IMR-90 (cell line): ENCODE results near the gene TMEFF1. TPM values are rescaled to one million over a fixed set of nuclear protein-coding genes. Genes with fewer than 3 reads are reported as not detected.
A peak's percentile ranks its signal among the peaks of the same experiment; 100 is the strongest.

Experiments used
- ATAC-seq: fragments of 200-7000 bp; cut with Tn5 transposase; 2 replicates; pipeline ENCODE4 v1.9.1; 2020; ENCODE audit warnings: low read depth, mild to moderate bottlenecking, moderate library complexity
- BruUV-seq: library from RNA; stranded (reverse); fragments of 400-500 nt; replicated peaks from 2 replicates; lab custom pipeline; 2021; lab: Mats Ljungman, UMichigan
- CTCF ChIA-PET: fragments of 300-600 bp; formaldehyde crosslinking; extraction: SDS; loops from one replicate; lab custom pipeline; 2021; ENCODE audit warnings: antibody characterized with exemption; lab: Yijun Ruan, JAX
- POLR2A ChIA-PET: fragments of 300-600 bp; sonication (Branson Sonifier 250); formaldehyde crosslinking; loops from one replicate; lab custom pipeline; 2022; ENCODE audit warnings: antibody characterized with exemption; ENCODE audit not compliant: unreplicated experiment; lab: Charles Lee
- DNase-seq: peaks from one replicate; pipeline ENCODE4 v3.0.0; 2013
- H2AFZ ChIP-seq: replicated peaks from 2 replicates; pipeline ENCODE3; 2013; ENCODE audit warnings: low read length, mild to moderate bottlenecking; ENCODE audit not compliant: poor library complexity
- H2AK5ac ChIP-seq: 2 replicates; pipeline ENCODE4 v1.6.1; 2013; ENCODE audit warnings: low read depth, low read length, inconsistent platforms
- H2AK9ac ChIP-seq: replicated peaks from 2 replicates; pipeline ENCODE3; 2013; ENCODE audit warnings: mild to moderate bottlenecking, low read depth, low read length, moderate library complexity; ENCODE audit not compliant: poor library complexity
- H2BK120ac ChIP-seq: 2 replicates; pipeline ENCODE4 v1.6.1; 2013; ENCODE audit warnings: low read depth, low read length, inconsistent platforms
- H2BK15ac ChIP-seq: 3 replicates; pipeline ENCODE4 v1.6.1; 2013; ENCODE audit warnings: low read depth, low read length, inconsistent platforms
- H2BK20ac ChIP-seq: 2 replicates; pipeline ENCODE4 v1.6.1; 2013; ENCODE audit warnings: low read depth, mild to moderate bottlenecking, inconsistent platforms, low read length, moderate library complexity
- H2BK5ac ChIP-seq: 2 replicates; pipeline ENCODE4 v1.6.1; 2013; ENCODE audit warnings: mild to moderate bottlenecking, low read depth, low read length, inconsistent platforms; ENCODE audit not compliant: poor library complexity, severe bottlenecking
- H3K14ac ChIP-seq: replicated peaks from 2 replicates; pipeline ENCODE4 v1.6.1; 2013; ENCODE audit warnings: low read depth, low read length, inconsistent platforms
- H3K18ac ChIP-seq: 2 replicates; pipeline ENCODE4 v1.6.1; 2013; ENCODE audit warnings: low read depth, low read length, control low read depth
- H3K23ac ChIP-seq: 2 replicates; pipeline ENCODE4 v1.6.1; 2013; ENCODE audit warnings: low read depth, low read length, inconsistent platforms
- H3K27ac ChIP-seq: 2 replicates; pipeline ENCODE4 v1.5.1; 2013; ENCODE audit warnings: mild to moderate bottlenecking, control low read depth, low read length; ENCODE audit not compliant: insufficient read depth
- H3K27me3 ChIP-seq: 2 replicates; pipeline ENCODE4 v1.6.1; 2013; ENCODE audit warnings: low read length; ENCODE audit not compliant: control insufficient read depth, insufficient read depth
- H3K36me3 ChIP-seq: 2 replicates; pipeline ENCODE4 v1.6.1; 2013; ENCODE audit warnings: low read length, mixed read lengths; ENCODE audit not compliant: control insufficient read depth, insufficient read depth
- H3K4ac ChIP-seq: 2 replicates; pipeline ENCODE4 v1.6.1; 2013; ENCODE audit warnings: low read depth, low read length, inconsistent platforms
- H3K4me1 ChIP-seq: 2 replicates; pipeline ENCODE4 v1.6.1; 2013; ENCODE audit warnings: low read length, mixed read lengths; ENCODE audit not compliant: control insufficient read depth, insufficient read depth
- H3K4me2 ChIP-seq: 2 replicates; pipeline ENCODE4 v1.6.1; 2013; ENCODE audit warnings: low read depth, mild to moderate bottlenecking, control low read depth, low read length, moderate library complexity
- H3K4me3 ChIP-seq: 2 replicates; pipeline ENCODE4 v1.5.1; 2013; ENCODE audit warnings: low read depth, mild to moderate bottlenecking, control low read depth, low read length, moderate library complexity; ENCODE audit not compliant: insufficient read depth
- H3K56ac ChIP-seq: 2 replicates; pipeline ENCODE4 v1.6.1; 2013; ENCODE audit warnings: low read length, inconsistent platforms; ENCODE audit not compliant: insufficient read depth; ENCODE audit errors: extremely low read depth
- H3K79me1 ChIP-seq, 2 experiments: 2 replicates each; pipeline ENCODE4 v1.6.1; 2013; ENCODE audit warnings: low read length in 2 of 2, inconsistent platforms in 1 of 2, low read depth in 1 of 2
- H3K9ac ChIP-seq: 2 replicates; pipeline ENCODE4 v1.6.1; 2013; ENCODE audit warnings: low read depth, low read length, control low read depth
- H3K9me1 ChIP-seq: 2 replicates; pipeline ENCODE4 v1.6.1; 2013; ENCODE audit warnings: low read length, inconsistent platforms; ENCODE audit not compliant: insufficient read depth
- H3K9me3 ChIP-seq: 2 replicates; pipeline ENCODE4 v1.6.1; 2013; ENCODE audit warnings: low read length; ENCODE audit not compliant: control insufficient read depth, insufficient read depth
- H4K20me1 ChIP-seq: 2 replicates; pipeline ENCODE4 v1.6.1; 2013; ENCODE audit warnings: low read length, inconsistent platforms; ENCODE audit not compliant: insufficient read depth
- H4K5ac ChIP-seq: 2 replicates; pipeline ENCODE4 v1.6.1; 2013; ENCODE audit warnings: mild to moderate bottlenecking, low read depth, low read length, control low read depth
- H4K8ac ChIP-seq, 2 experiments: 2 replicates each; pipeline ENCODE4 v1.6.1; 2013; ENCODE audit warnings: low read depth in 2 of 2, low read length in 2 of 2, control low read depth in 1 of 2, inconsistent platforms in 1 of 2
- H4K91ac ChIP-seq: 2 replicates; pipeline ENCODE4 v1.6.1; 2013; ENCODE audit warnings: low read depth, low read length, inconsistent platforms; ENCODE audit not compliant: insufficient read depth
- BHLHE40 ChIP-seq: fragments of 150-350 bp; IDR thresholded peaks from 2 replicates; pipeline ENCODE4 v1.6.1; 2016; ENCODE audit warnings: mild to moderate bottlenecking, low read depth, low read length
- CEBPB ChIP-seq: IDR thresholded peaks from 2 replicates; pipeline ENCODE4 v1.6.1; 2012; ENCODE audit warnings: low read depth, low read length, improper control_type of control experiment
- CHD1 ChIP-seq: IDR thresholded peaks from 2 replicates; pipeline ENCODE4 v1.6.1; 2012; ENCODE audit warnings: low read depth, low read length, improper control_type of control experiment
- FOS ChIP-seq: fragments of 150-350 bp; IDR thresholded peaks from 2 replicates; pipeline ENCODE4 v1.6.1; 2016; ENCODE audit warnings: low read depth, low read length
- MAFK ChIP-seq: IDR thresholded peaks from 2 replicates; pipeline ENCODE4 v1.6.1; 2012; ENCODE audit warnings: low read depth, low read length, improper control_type of control experiment
- MAZ ChIP-seq: IDR thresholded peaks from 2 replicates; pipeline ENCODE4 v1.6.1; 2012; ENCODE audit warnings: low read depth, mild to moderate bottlenecking, low read length, improper control_type of control experiment, moderate library complexity, borderline replicate concordance
- MXI1 ChIP-seq: IDR thresholded peaks from 2 replicates; pipeline ENCODE4 v1.6.1; 2012; ENCODE audit warnings: low read depth, mild to moderate bottlenecking, low read length, moderate library complexity, borderline replicate concordance
- NFE2L2 ChIP-seq: fragments of 150-350 bp; IDR thresholded peaks from 2 replicates; pipeline ENCODE4 v1.6.1; 2016; ENCODE audit warnings: low read depth, mild to moderate bottlenecking, low read length
- POLR2A ChIP-seq: IDR thresholded peaks from 2 replicates; pipeline ENCODE4 v1.6.1; 2012; ENCODE audit warnings: mild to moderate bottlenecking, low read depth, low read length
- RAD21 ChIP-seq: IDR thresholded peaks from 2 replicates; pipeline ENCODE4 v1.6.1; 2012; ENCODE audit warnings: low read length, improper control_type of control experiment
- RCOR1 ChIP-seq: IDR thresholded peaks from 2 replicates; pipeline ENCODE4 v1.6.1; 2012; ENCODE audit warnings: mild to moderate bottlenecking, low read length, improper control_type of control experiment; ENCODE audit not compliant: insufficient replicate concordance
- RFX5 ChIP-seq: IDR thresholded peaks from 2 replicates; pipeline ENCODE4 v1.8.0; 2012; ENCODE audit warnings: low read depth, mild to moderate bottlenecking, low read length, moderate library complexity
- SMC3 ChIP-seq: fragments of 150-350 bp; IDR thresholded peaks from 2 replicates; pipeline ENCODE4 v1.6.1; 2016; ENCODE audit warnings: low read depth, mild to moderate bottlenecking, antibody characterized with exemption, low read length, moderate library complexity
- WGBS, 2 experiments: methylation state at CpG; one replicate each; pipeline versions ENCODE4 v1.1.5 to v1.1.7; 2013; ENCODE audit warnings: missing lambda C conversion rate in 2 of 2; ENCODE audit not compliant: insufficient read length in 1 of 2; ENCODE audit errors: extremely low coverage in 2 of 2; 5-methylcytosine and 5-hydroxymethylcytosine counted together
- dilution Hi-C: fragments of 300-500 bp; cut with HindIII; formaldehyde crosslinking; loops from one replicate; pipeline ENCODE4 v1.14.3; 2018; ENCODE audit warnings: low sequenced_read_pairs; ENCODE audit not compliant: unreplicated experiment
- in situ Hi-C: fragments of 300-500 bp; cut with MboI; formaldehyde crosslinking; loops from 3 replicates; pipeline ENCODE4 v1.14.3; 2019; ENCODE audit warnings: low sequenced_read_pairs, inconsistent platforms, mixed read lengths
- intact Hi-C: fragments of 100-400 bp; cut with micrococcal nuclease; formaldehyde crosslinking; loops from 2 replicates; pipeline ENCODE4 v1.10.0; 2022
- polyA plus RNA-seq, 3 experiments: library from polyadenylated mRNA; depleted of rRNA; stranded (reverse); fragments of >200 nt; gene quantifications; 2 replicates each; pipeline ENCODE4 v1.2.3, GENCODE V29; 2012; ENCODE audit warnings: low replicate concordance in 1 of 3
- total RNA-seq: library from RNA; depleted of rRNA; stranded (reverse); fragments of >200 nt; gene quantifications from 2 replicates; pipeline ENCODE4 v1.2.3, GENCODE V29; 2012
- TF ChIP-seq, protein P1 (sequence below): fragments of 150-350 bp; IDR thresholded peaks from 2 replicates; pipeline ENCODE4 v1.6.1; 2017; ENCODE audit warnings: mild to moderate bottlenecking, antibody characterized with exemption, low read length, low read depth
- TF ChIP-seq, protein P2 (sequence below): fragments of 150-350 bp; IDR thresholded peaks from 2 replicates; pipeline ENCODE4 v1.6.1; 2016; ENCODE audit warnings: low read depth, mild to moderate bottlenecking, low read length, moderate library complexity, borderline replicate concordance

The TMEFF1 gene
- total and polyA plus RNA-seq, 2 of the 4 experiments (the other 2 are of a cell fraction): 0.62 to 0.90 TPM

DNA sequence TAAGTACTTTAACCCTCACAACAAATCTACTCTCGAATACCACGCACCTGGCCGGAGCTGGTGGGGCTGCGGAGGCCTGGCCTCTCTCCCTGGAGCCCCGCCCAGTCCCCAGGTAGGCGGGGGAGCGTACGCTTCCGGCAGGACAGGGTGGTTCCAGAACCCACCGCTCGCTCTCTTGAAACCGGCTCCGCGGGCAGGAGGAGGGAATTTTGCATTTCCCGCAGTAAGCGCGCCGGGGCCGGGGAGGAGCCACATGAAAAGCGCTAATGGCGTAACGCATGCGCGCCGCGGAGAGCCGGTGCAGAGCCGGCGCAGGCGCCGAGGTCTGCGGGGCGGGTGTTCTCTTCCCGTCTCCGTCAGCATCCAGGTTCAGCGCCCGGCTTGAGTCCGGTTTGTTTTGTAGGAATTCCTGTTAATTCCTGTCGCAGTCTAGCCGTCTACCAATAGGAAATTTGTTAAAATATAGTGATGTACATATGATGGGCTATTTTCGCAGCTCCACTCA, 125.7 kb downstream of the TMEFF1 start:
- Histone ChIP-seq H3K9me1 (no peaks in the 10 kb centered on the region), H3K27ac (no peak overlapping the region), H3K9ac (peak overlapping the region; percentile 57), H2BK5ac (no peak overlapping the region), H3K4me1 (peaks cover 1% of the 10 kb centered on the region; the same call in 1 of the 2 replicates), H3K4ac (peak overlapping the region; percentile 68; the same call in 1 of the 2 replicates), H2BK120ac (peak overlapping the region; percentile 4; the same call in 1 of the 2 replicates), H3K4me2 (peak overlapping the region; percentile 70), H3K27me3 (no peaks in the 10 kb centered on the region; the same call in 1 of the 2 replicates), H2AFZ (peak overlapping the region; percentile 94), H4K91ac (peak overlapping the region; percentile 33; the same call in 1 of the 2 replicates), H3K36me3 (no peaks in the 10 kb centered on the region), H2BK20ac (no peak overlapping the region), H4K8ac (peak overlapping the region; percentile 90 to 95), H2AK5ac (no peak overlapping the region), H3K56ac (peak overlapping the region; percentile 47; the same call in 1 of the 2 replicates), H3K18ac (0 out of 2 replicates have a peak overlapping the region, but pooled peaks have one; percentile 17), H3K4me3 (peak overlapping the region; percentile 47), H3K23ac (peak overlapping the region; percentile 72; the same call in 1 of the 2 replicates), H2BK15ac (0 out of 3 replicates have a peak overlapping the region, but pooled peaks have one; percentile 62), H3K9me3 (no peaks in the 10 kb centered on the region), H4K5ac (peak overlapping the region; percentile 68; the same call in 1 of the 2 replicates), H3K79me1 (no peaks in the 10 kb centered on the region; a peak in 1 of 4 replicates), H3K14ac (peak overlapping the region; percentile 54), H2AK9ac (peak overlapping the region; percentile 59), H4K20me1 (no peaks in the 10 kb centered on the region)
- CTCF ChIA-PET: no interaction called here
- intact Hi-C loops (loop anchor here (5.0 to 10.0 kb wide), 7 partner anchors 251 to 1334 kb away; partner anchors contain the start of genes ERP44, INVS and NR4A3), in situ Hi-C loops (loop anchor here (25.0 kb wide), 2 partner anchors 561 to 1411 kb away; no protein-coding TSS in a partner anchor), dilution Hi-C loops (no loop called here)
- no TSS peak for BruUV-seq
- peak; percentile 93 for ATAC-seq
- WGBS, 2 experiments: no CpG with 5 or more reads among the region's 41 CpGs
- DNase-seq: peak; percentile 71
- POLR2A ChIA-PET: no interaction called here
- TF ChIP-seq, protein P1, sequence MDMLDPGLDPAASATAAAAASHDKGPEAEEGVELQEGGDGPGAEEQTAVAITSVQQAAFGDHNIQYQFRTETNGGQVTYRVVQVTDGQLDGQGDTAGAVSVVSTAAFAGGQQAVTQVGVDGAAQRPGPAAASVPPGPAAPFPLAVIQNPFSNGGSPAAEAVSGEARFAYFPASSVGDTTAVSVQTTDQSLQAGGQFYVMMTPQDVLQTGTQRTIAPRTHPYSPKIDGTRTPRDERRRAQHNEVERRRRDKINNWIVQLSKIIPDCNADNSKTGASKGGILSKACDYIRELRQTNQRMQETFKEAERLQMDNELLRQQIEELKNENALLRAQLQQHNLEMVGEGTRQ: no peak
- TF ChIP-seq RCOR1 (no peak), MXI1 (no peak), FOS (no peak), BHLHE40 (no peak), RFX5 (no peak), NFE2L2 (no peak), MAFK (no peak), MAZ (no peak), POLR2A (no peak), CEBPB (no peak), SMC3 (no peak), RAD21 (no peak), CHD1 (no peak)
- TF ChIP-seq, protein P2, sequence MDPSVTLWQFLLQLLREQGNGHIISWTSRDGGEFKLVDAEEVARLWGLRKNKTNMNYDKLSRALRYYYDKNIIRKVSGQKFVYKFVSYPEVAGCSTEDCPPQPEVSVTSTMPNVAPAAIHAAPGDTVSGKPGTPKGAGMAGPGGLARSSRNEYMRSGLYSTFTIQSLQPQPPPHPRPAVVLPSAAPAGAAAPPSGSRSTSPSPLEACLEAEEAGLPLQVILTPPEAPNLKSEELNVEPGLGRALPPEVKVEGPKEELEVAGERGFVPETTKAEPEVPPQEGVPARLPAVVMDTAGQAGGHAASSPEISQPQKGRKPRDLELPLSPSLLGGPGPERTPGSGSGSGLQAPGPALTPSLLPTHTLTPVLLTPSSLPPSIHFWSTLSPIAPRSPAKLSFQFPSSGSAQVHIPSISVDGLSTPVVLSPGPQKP: no peak
